H1 (cell line): Measurements from ENCODE around the gene FBXO30. TPM values are rescaled to one million over a fixed set of nuclear protein-coding genes. Genes with fewer than 3 reads are reported as not detected.

Experiments
- BCL11A ChIP-seq, 2 experiments: IDR thresholded peaks; one replicate each; pipeline ENCODE4 v1.6.1; 2011; ENCODE audit warnings: low read depth in 2 of 2, low read length in 2 of 2, mild to moderate bottlenecking in 2 of 2
- CTBP2 ChIP-seq: IDR thresholded peaks from 2 replicates; pipeline ENCODE4 v1.7.0; 2011; ENCODE audit warnings: borderline replicate concordance, mild to moderate bottlenecking, moderate library complexity, mixed read lengths, low read length; ENCODE audit not compliant: insufficient read depth, insufficient read length
- EZH2 ChIP-seq: fragments of 200-600 bp; sonication (generic); IDR thresholded peaks from 2 replicates; pipeline ENCODE4 v1.7.1; 2012; ENCODE audit warnings: low read depth, mild to moderate bottlenecking, moderate library complexity, low read length, inconsistent platforms; ENCODE audit not compliant: severe bottlenecking
- GTF2F1 ChIP-seq: IDR thresholded peaks from 2 replicates; pipeline ENCODE4 v1.6.1; 2012; ENCODE audit warnings: low read depth, low read length, improper control_type of control experiment, borderline replicate concordance
- JUND ChIP-seq: IDR thresholded peaks from 2 replicates; pipeline ENCODE4 v1.6.1; 2011; ENCODE audit warnings: mild to moderate bottlenecking, improper control_type of control experiment, low read length
- RNF2 ChIP-seq: fragments of 200-900, 300-1000 bp; sonication (generic); IDR thresholded peaks from 2 replicates; pipeline ENCODE4 v1.7.1; 2016; ENCODE audit warnings: borderline replicate concordance, low read depth, mild to moderate bottlenecking, antibody characterized with exemption, low read length; ENCODE audit not compliant: poor library complexity, severe bottlenecking; ENCODE audit errors: missing control alignments
- SP2 ChIP-seq: IDR thresholded peaks from 2 replicates; pipeline ENCODE4 v1.6.1; 2012; ENCODE audit warnings: mild to moderate bottlenecking, low read length, inconsistent platforms
- polyA plus RNA-seq, 7 experiments: library from polyadenylated mRNA; depleted of rRNA in 3 of 7; stranded (reverse) in 5 of 7; unstranded in 2 of 7; fragments of >200 nt in 5 of 7; fragments of 200-250 nt in 2 of 7; gene quantifications; 1 replicate in 5 of 7; 2 replicates in 1 of 7; 4 replicates in 1 of 7; pipeline versions ENCODE4 v1.2.1 to v1.2.3, GENCODE V29; 2011 to 2013; ENCODE audit warnings: missing spikeins in 2 of 7, mixed read lengths in 2 of 7
- total RNA-seq: library from RNA; stranded (reverse); fragmentation: NEBNext Ultra II Directional; extraction: Animal tissue kit (Norgen Biotek cat#: 25700); gene quantifications from 2 replicates; pipeline ENCODE4 v1.2.1, GENCODE V29; 2021
- TF ChIP-seq, protein P1 (sequence below): fragments of 300-600 bp; sonication (generic); IDR thresholded peaks from 2 replicates; pipeline ENCODE4 v1.7.1; 2012; ENCODE audit warnings: low read length, moderate library complexity, mild to moderate bottlenecking, inconsistent platforms; ENCODE audit not compliant: insufficient replicate concordance
- TF ChIP-seq, protein P2 (sequence below): IDR thresholded peaks from 2 replicates; pipeline ENCODE4 v1.6.1; 2012; ENCODE audit warnings: inconsistent platforms
- TF ChIP-seq, protein P3 (sequence below): IDR thresholded peaks from 2 replicates; pipeline ENCODE4 v1.6.1; 2011; ENCODE audit warnings: low read depth, mild to moderate bottlenecking, low read length; ENCODE audit not compliant: insufficient read depth

The FBXO30 gene
- total and polyA plus RNA-seq, 2 of the 8 experiments (the other 6 are each of a cell fraction or from before 2014, with no cell fraction given): 3.9 to 18.3 TPM

DNA sequence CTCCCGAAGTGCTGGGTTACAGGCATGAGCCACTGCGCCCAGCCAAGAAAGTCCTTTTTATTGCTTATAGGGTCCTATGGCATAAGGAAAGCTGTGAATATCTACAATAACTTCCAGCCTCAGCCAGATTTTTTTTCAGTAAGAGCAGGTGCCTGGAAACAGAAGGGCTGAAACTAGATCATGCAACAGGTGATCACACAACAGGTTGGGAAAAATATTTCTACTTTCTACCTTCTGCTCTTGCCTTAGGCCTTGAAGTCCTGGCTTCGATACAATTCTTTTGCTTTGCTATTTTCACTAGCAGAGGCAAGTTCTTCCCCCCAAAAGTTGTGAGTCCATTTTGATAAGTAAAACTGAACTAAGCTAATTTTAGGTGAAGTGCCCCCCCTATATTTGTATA is 9.7 kb upstream of the FBXO30 start (continued):
- TF ChIP-seq, protein P1, sequence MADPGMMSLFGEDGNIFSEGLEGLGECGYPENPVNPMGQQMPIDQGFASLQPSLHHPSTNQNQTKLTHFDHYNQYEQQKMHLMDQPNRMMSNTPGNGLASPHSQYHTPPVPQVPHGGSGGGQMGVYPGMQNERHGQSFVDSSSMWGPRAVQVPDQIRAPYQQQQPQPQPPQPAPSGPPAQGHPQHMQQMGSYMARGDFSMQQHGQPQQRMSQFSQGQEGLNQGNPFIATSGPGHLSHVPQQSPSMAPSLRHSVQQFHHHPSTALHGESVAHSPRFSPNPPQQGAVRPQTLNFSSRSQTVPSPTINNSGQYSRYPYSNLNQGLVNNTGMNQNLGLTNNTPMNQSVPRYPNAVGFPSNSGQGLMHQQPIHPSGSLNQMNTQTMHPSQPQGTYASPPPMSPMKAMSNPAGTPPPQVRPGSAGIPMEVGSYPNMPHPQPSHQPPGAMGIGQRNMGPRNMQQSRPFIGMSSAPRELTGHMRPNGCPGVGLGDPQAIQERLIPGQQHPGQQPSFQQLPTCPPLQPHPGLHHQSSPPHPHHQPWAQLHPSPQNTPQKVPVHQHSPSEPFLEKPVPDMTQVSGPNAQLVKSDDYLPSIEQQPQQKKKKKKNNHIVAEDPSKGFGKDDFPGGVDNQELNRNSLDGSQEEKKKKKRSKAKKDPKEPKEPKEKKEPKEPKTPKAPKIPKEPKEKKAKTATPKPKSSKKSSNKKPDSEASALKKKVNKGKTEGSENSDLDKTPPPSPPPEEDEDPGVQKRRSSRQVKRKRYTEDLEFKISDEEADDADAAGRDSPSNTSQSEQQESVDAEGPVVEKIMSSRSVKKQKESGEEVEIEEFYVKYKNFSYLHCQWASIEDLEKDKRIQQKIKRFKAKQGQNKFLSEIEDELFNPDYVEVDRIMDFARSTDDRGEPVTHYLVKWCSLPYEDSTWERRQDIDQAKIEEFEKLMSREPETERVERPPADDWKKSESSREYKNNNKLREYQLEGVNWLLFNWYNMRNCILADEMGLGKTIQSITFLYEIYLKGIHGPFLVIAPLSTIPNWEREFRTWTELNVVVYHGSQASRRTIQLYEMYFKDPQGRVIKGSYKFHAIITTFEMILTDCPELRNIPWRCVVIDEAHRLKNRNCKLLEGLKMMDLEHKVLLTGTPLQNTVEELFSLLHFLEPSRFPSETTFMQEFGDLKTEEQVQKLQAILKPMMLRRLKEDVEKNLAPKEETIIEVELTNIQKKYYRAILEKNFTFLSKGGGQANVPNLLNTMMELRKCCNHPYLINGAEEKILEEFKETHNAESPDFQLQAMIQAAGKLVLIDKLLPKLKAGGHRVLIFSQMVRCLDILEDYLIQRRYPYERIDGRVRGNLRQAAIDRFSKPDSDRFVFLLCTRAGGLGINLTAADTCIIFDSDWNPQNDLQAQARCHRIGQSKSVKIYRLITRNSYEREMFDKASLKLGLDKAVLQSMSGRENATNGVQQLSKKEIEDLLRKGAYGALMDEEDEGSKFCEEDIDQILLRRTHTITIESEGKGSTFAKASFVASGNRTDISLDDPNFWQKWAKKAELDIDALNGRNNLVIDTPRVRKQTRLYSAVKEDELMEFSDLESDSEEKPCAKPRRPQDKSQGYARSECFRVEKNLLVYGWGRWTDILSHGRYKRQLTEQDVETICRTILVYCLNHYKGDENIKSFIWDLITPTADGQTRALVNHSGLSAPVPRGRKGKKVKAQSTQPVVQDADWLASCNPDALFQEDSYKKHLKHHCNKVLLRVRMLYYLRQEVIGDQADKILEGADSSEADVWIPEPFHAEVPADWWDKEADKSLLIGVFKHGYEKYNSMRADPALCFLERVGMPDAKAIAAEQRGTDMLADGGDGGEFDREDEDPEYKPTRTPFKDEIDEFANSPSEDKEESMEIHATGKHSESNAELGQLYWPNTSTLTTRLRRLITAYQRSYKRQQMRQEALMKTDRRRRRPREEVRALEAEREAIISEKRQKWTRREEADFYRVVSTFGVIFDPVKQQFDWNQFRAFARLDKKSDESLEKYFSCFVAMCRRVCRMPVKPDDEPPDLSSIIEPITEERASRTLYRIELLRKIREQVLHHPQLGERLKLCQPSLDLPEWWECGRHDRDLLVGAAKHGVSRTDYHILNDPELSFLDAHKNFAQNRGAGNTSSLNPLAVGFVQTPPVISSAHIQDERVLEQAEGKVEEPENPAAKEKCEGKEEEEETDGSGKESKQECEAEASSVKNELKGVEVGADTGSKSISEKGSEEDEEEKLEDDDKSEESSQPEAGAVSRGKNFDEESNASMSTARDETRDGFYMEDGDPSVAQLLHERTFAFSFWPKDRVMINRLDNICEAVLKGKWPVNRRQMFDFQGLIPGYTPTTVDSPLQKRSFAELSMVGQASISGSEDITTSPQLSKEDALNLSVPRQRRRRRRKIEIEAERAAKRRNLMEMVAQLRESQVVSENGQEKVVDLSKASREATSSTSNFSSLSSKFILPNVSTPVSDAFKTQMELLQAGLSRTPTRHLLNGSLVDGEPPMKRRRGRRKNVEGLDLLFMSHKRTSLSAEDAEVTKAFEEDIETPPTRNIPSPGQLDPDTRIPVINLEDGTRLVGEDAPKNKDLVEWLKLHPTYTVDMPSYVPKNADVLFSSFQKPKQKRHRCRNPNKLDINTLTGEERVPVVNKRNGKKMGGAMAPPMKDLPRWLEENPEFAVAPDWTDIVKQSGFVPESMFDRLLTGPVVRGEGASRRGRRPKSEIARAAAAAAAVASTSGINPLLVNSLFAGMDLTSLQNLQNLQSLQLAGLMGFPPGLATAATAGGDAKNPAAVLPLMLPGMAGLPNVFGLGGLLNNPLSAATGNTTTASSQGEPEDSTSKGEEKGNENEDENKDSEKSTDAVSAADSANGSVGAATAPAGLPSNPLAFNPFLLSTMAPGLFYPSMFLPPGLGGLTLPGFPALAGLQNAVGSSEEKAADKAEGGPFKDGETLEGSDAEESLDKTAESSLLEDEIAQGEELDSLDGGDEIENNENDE: no peak
- TF ChIP-seq BCL11A (IDR thresholded peaks at IDR 0.05; ENCODE audit: low read depth in 2 of 2, low read length in 2 of 2): no peak
- no peak for TF ChIP-seq SP2
- TF ChIP-seq, protein P2, sequence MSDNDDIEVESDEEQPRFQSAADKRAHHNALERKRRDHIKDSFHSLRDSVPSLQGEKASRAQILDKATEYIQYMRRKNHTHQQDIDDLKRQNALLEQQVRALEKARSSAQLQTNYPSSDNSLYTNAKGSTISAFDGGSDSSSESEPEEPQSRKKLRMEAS: no peak
- TF ChIP-seq, protein P3, sequence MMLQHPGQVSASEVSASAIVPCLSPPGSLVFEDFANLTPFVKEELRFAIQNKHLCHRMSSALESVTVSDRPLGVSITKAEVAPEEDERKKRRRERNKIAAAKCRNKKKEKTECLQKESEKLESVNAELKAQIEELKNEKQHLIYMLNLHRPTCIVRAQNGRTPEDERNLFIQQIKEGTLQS: no peak
- no peak for TF ChIP-seq CTBP2
- no peak for TF ChIP-seq EZH2
- no peak for TF ChIP-seq RNF2
- TF ChIP-seq GTF2F1: no peak
- no peak for TF ChIP-seq JUND
